PC-3 (cell line): Measurements from ENCODE around the gene HTR3D.

Source experiments
- CTCF ChIP-seq: fragments of 300-600 bp; sonication (generic); conservative IDR thresholded peaks from 2 replicates; pipeline ENCODE4 v1.5.1; 2017; ENCODE audit warnings: antibody characterized with exemption, low read depth, mild to moderate bottlenecking, low read length
- EZH2 ChIP-seq: fragments of 300-600 bp; sonication (generic); IDR thresholded peaks from one replicate; pipeline ENCODE4 v1.6.1; 2017; ENCODE audit warnings: antibody characterized with exemption, mild to moderate bottlenecking, low read length; ENCODE audit not compliant: unreplicated experiment
- EZH2phosphoT487 ChIP-seq: fragments of 300-600 bp; sonication (generic); IDR thresholded peaks from 2 replicates; pipeline ENCODE4 v1.6.1; 2018; ENCODE audit warnings: mild to moderate bottlenecking, antibody characterized with exemption, low read length, borderline replicate concordance

DNA sequence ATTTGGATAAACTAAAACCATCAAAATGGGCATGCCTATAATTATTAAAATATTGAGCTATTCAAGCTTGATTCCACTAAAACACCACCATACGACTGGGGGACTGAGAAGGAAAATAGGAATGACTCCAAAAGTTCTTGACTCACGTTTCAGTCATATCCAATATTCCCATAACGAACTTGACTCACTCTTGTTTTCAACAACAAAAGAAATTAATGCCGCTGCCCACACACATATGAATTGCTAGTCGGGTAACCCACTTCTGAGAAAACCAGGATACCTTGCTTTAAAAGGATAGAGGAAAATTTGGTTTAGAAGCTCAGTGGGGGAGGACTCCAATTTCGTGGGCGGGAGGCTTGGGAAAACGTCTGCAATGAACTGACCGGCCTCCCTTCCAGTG lies 26.5 kb downstream of the HTR3D start:
- TF ChIP-seq CTCF (no peak), EZH2phosphoT487 (no peak), EZH2 (no peak)
